ENCODE data around the gene TMEM184B. TPM values are rescaled to one million over a fixed set of nuclear protein-coding genes. Genes with fewer than 3 reads are reported as not detected.
A peak's percentile ranks its signal among the peaks of the same experiment; 100 is the strongest.

Gene TMEM184B
- total and polyA plus RNA-seq, 4 donors: 7.5 to 12.6 (median 9.9) TPM

GRCh38 chr22:38248280-38248679 lies 24.5 kb downstream of the TMEM184B start:
- TF ChIP-seq RAD21 (IDR thresholded peaks at IDR 0.05): no peak
- no peak for TF ChIP-seq FOXA1 (IDR thresholded peaks at IDR 0.05)
- TF ChIP-seq REST (IDR thresholded peaks at IDR 0.05): no peak
- no peak for TF ChIP-seq SP1 (IDR thresholded peaks at IDR 0.05)
- no peak for TF ChIP-seq MAX (IDR thresholded peaks at IDR 0.05)
- peaks cover 0 to 18% (median 7%) of the 10 kb centered on the region in 4 donors for H3K36me3 ChIP-seq (ENCODE audit: control insufficient read depth in 4 of 4, insufficient read depth in 3 of 4, low read depth in 1 of 4, low read length in 3 of 4)
- H3K9me3 ChIP-seq (ENCODE audit: control insufficient read depth in 4 of 4, low read length in 3 of 4): no peaks in the 10 kb centered on the region
- no peak overlapping the region for H3K9ac ChIP-seq (ENCODE audit: low read depth in 1 of 2, low read length in 2 of 2)
- DNase-seq (ENCODE audit: low spot score): no peak
- H3K27me3 ChIP-seq (ENCODE audit: control insufficient read depth in 4 of 4, insufficient read depth in 4 of 4, low read length in 3 of 4): no peaks in the 10 kb centered on the region
- no peak overlapping the region for H3K4me3 ChIP-seq (ENCODE audit: low read depth in 1 of 3, low read length in 3 of 3)
- H3K27ac ChIP-seq (ENCODE audit: low read depth in 1 of 2, low read length in 2 of 2): no peak overlapping the region
- 97% methylated on average over 6 of the region's 6 CpGs for WGBS
- peaks cover 0 to 1% (median 0%) of the 10 kb centered on the region in 4 donors for H3K4me1 ChIP-seq (ENCODE audit: control insufficient read depth in 4 of 4, insufficient read depth in 4 of 4, low read length in 3 of 4)

- Histone ChIP-seq H3K36me3 (ENCODE audit: control insufficient read depth in 4 of 4, insufficient read depth in 3 of 4, low read depth in 1 of 4, low read length in 3 of 4) (peaks cover 0 to 18% (median 7%) of the 10 kb centered on the region in 4 donors), H3K27me3 (ENCODE audit: control insufficient read depth in 4 of 4, insufficient read depth in 4 of 4, low read length in 3 of 4) (no peaks in the 10 kb centered on the region), H3K4me3 (ENCODE audit: low read depth in 1 of 3, low read length in 3 of 3) (no peak overlapping the region), H3K4me1 (ENCODE audit: control insufficient read depth in 4 of 4, insufficient read depth in 4 of 4, low read length in 3 of 4) (peaks cover 0 to 1% (median 0%) of the 10 kb centered on the region in 4 donors), H3K27ac (ENCODE audit: low read depth in 1 of 2, low read length in 2 of 2) (peak overlapping the region in 1 of 2 donors; percentile 40), H3K9me3 (ENCODE audit: control insufficient read depth in 4 of 4, low read length in 3 of 4) (no peaks in the 10 kb centered on the region), H3K9ac (ENCODE audit: low read depth in 1 of 2, low read length in 2 of 2) (no peak overlapping the region)
- 96% methylated on average over 12 of the region's 12 CpGs for WGBS
- DNase-seq (ENCODE audit: low spot score): no peak
- TF ChIP-seq FOXA1 (IDR thresholded peaks at IDR 0.05) (no peak), TAF1 (conservative IDR thresholded peaks at IDR 0.05) (no peak), GABPA (IDR thresholded peaks at IDR 0.05 in 1 of 2, conservative IDR thresholded peaks at IDR 0.05 in 1 of 2) (no peak), ATF3 (IDR thresholded peaks at IDR 0.05) (no peak), HNF4G (IDR thresholded peaks at IDR 0.05) (no peak), RXRA (IDR thresholded peaks at IDR 0.05) (no peak), RAD21 (IDR thresholded peaks at IDR 0.05) (no peak), NR2F2 (IDR thresholded peaks at IDR 0.05) (no peak), FOXA2 (IDR thresholded peaks at IDR 0.05) (no peak), CTCF (IDR thresholded peaks at IDR 0.05; ENCODE audit: low read depth, low read length, missing input control) (no peak), SP1 (IDR thresholded peaks at IDR 0.05) (no peak), MAX (IDR thresholded peaks at IDR 0.05) (no peak), REST (IDR thresholded peaks at IDR 0.05) (no peak)
Measured at GRCh38 chr22:38247713-38248112, 25.1 kb downstream of the TMEM184B start.

Measured in liver (tissue), 9 donors.